H1 (cell line): ENCODE measurements around the gene DNAH1. TPM values are rescaled to one million over a fixed set of nuclear protein-coding genes. Genes with fewer than 3 reads are reported as not detected.

Experiments used
- CTCF ChIA-PET: fragments of 300-600 bp; sonication (Branson Sonifier 250); formaldehyde crosslinking; loops from one replicate; lab custom pipeline; 2021; ENCODE audit not compliant: partially characterized antibody; lab: Charles Lee
- POLR2A ChIA-PET: fragments of 300-600 bp; sonication (Branson Sonifier 250); formaldehyde crosslinking; loops from one replicate; lab custom pipeline; 2021; ENCODE audit warnings: inconsistent platforms; ENCODE audit not compliant: partially characterized antibody; lab: Charles Lee
- DNase-seq, 2 experiments: peaks; one replicate each; pipeline versions ENCODE4 v3.0.0 to v3.0.0-alpha.2; 2010 to 2022; ENCODE audit warnings: low spot score in 2 of 2, low read depth in 1 of 2, mixed read lengths in 1 of 2
- FAIRE-seq: peaks from 2 replicates; lab custom pipeline; 2011; peaks lifted over from hg19 to GRCh38; lab: Jason Lieb, UNC
- H2AFZ ChIP-seq: 2 replicates; pipeline ENCODE4 v1.8.1; 2012; ENCODE audit warnings: low read length, inconsistent platforms
- H2AK5ac ChIP-seq: 2 replicates; pipeline ENCODE4 v1.6.1; 2013; ENCODE audit warnings: low read depth, low read length
- H2BK120ac ChIP-seq: replicated peaks from 2 replicates; pipeline ENCODE3; 2013; ENCODE audit warnings: low read depth, low read length, inconsistent platforms
- H2BK12ac ChIP-seq: 2 replicates; pipeline ENCODE4 v1.6.1; 2013; ENCODE audit warnings: low read depth, low read length
- H2BK15ac ChIP-seq: 2 replicates; pipeline ENCODE4 v1.6.1; 2013; ENCODE audit warnings: low read length
- H2BK20ac ChIP-seq: 2 replicates; pipeline ENCODE4 v1.6.1; 2013; ENCODE audit warnings: low read length
- H2BK5ac ChIP-seq: 2 replicates; pipeline ENCODE4 v1.6.1; 2013; ENCODE audit warnings: low read depth, low read length
- H3K14ac ChIP-seq: 2 replicates; pipeline ENCODE4 v1.6.1; 2013; ENCODE audit warnings: inconsistent platforms; ENCODE audit not compliant: insufficient read length
- H3K18ac ChIP-seq: 2 replicates; pipeline ENCODE4 v1.6.1; 2013; ENCODE audit warnings: low read length; ENCODE audit errors: extremely low read depth
- H3K23ac ChIP-seq: 2 replicates; pipeline ENCODE4 v1.6.1; 2013; ENCODE audit warnings: inconsistent platforms; ENCODE audit not compliant: insufficient read length
- H3K23me2 ChIP-seq: 2 replicates; pipeline ENCODE4 v1.6.1; 2013; ENCODE audit warnings: low read depth, low read length
- H3K27ac ChIP-seq: 2 replicates; pipeline ENCODE4 v1.6.1; 2011; ENCODE audit warnings: low read depth, low read length, inconsistent platforms
- H3K27me3 ChIP-seq, 4 experiments: replicated peaks in 1 of 4; 1 replicate in 1 of 4; 2 replicates in 3 of 4; pipeline versions ENCODE4 v1.6.1 to v1.8.1; 2011 to 2013; ENCODE audit warnings: low read length in 3 of 4, mild to moderate bottlenecking in 3 of 4, inconsistent platforms in 2 of 4, mixed read lengths in 2 of 4, moderate library complexity in 1 of 4; ENCODE audit not compliant: control insufficient read depth in 3 of 4, insufficient read depth in 3 of 4; ENCODE audit errors: extremely low read depth in 1 of 4
- H3K36me3 ChIP-seq, 4 experiments: 2 replicates each; pipeline versions ENCODE4 v1.6.1 to v1.8.1; 2011 to 2013; ENCODE audit warnings: mild to moderate bottlenecking in 4 of 4, low read length in 3 of 4, moderate library complexity in 2 of 4, control low read depth in 1 of 4, inconsistent platforms in 1 of 4; ENCODE audit not compliant: insufficient read depth in 4 of 4, control insufficient read depth in 2 of 4
- H3K4ac ChIP-seq: replicated peaks from 2 replicates; pipeline ENCODE3; 2013; ENCODE audit warnings: low read length, low read depth, mixed read lengths, inconsistent platforms; ENCODE audit not compliant: insufficient read length
- H3K4me1 ChIP-seq, 4 experiments: replicated peaks in 1 of 4; 1 replicate in 1 of 4; 2 replicates in 3 of 4; pipeline versions ENCODE4 v1.6.1 to v1.8.1; 2011 to 2013; ENCODE audit warnings: low read length in 3 of 4, inconsistent platforms in 2 of 4, mixed read lengths in 1 of 4; ENCODE audit not compliant: insufficient read depth in 4 of 4, control insufficient read depth in 3 of 4
- H3K4me2 ChIP-seq, 2 experiments: 2 replicates each; pipeline versions ENCODE4 v1.6.1 to v1.8.1; 2011 to 2013; ENCODE audit warnings: low read depth in 2 of 2, low read length in 2 of 2, control low read depth in 1 of 2, inconsistent platforms in 1 of 2, mild to moderate bottlenecking in 1 of 2; ENCODE audit not compliant: insufficient read depth in 1 of 2
- H3K4me3 ChIP-seq, 4 experiments: fragments of 200-600, 300-600 bp in 1 of 4; sonication (generic), shearing (Covaris generic), sonication (Bioruptor Twin) in 1 of 4; 2 replicates each; pipeline versions ENCODE4 v1.5.1 to v1.8.1; 2011 to 2016; ENCODE audit warnings: low read length in 4 of 4, low read depth in 3 of 4, control low read depth in 2 of 4, inconsistent platforms in 2 of 4, mild to moderate bottlenecking in 2 of 4, mixed read lengths in 1 of 4, moderate library complexity in 1 of 4; ENCODE audit not compliant: insufficient read depth in 2 of 4; ENCODE audit errors: extremely low read depth in 1 of 4
- H3K56ac ChIP-seq: replicated peaks from 2 replicates; pipeline ENCODE3; 2013; ENCODE audit warnings: low read depth, mild to moderate bottlenecking, mixed read lengths, low read length, inconsistent platforms; ENCODE audit not compliant: insufficient read length
- H3K79me1 ChIP-seq: 2 replicates; pipeline ENCODE4 v1.6.1; 2013; ENCODE audit warnings: low read depth, low read length, control low read depth
- H3K79me2 ChIP-seq, 2 experiments: 2 replicates each; pipeline versions ENCODE4 v1.6.1 to v1.8.1; 2012 to 2013; ENCODE audit warnings: low read length in 2 of 2, mild to moderate bottlenecking in 2 of 2, inconsistent platforms in 1 of 2; ENCODE audit not compliant: insufficient read depth in 2 of 2, control insufficient read depth in 1 of 2
- H3K9ac ChIP-seq, 4 experiments: replicated peaks in 1 of 4; 1 replicate in 1 of 4; 2 replicates in 3 of 4; pipeline versions ENCODE4 v1.6.1 to v1.8.1; 2011 to 2013; ENCODE audit warnings: low read depth in 3 of 4, low read length in 3 of 4, control low read depth in 2 of 4, mild to moderate bottlenecking in 2 of 4, moderate library complexity in 2 of 4, inconsistent platforms in 1 of 4; ENCODE audit errors: extremely low read depth in 1 of 4
- H3K9me3 ChIP-seq, 2 experiments: 2 replicates each; pipeline versions ENCODE4 v1.6.1 to v1.8.1; 2012 to 2013; ENCODE audit warnings: mild to moderate bottlenecking in 2 of 2, moderate library complexity in 2 of 2, control low read depth in 1 of 2, inconsistent platforms in 1 of 2, low read depth in 1 of 2, low read length in 1 of 2, mixed read lengths in 1 of 2; ENCODE audit not compliant: insufficient read depth in 2 of 2
- H4K20me1 ChIP-seq, 2 experiments: replicated peaks in 1 of 2; 2 replicates each; pipeline versions ENCODE3 to v1.8.1; 2011 to 2013; ENCODE audit warnings: inconsistent platforms in 2 of 2, low read length in 2 of 2, mild to moderate bottlenecking in 1 of 2; ENCODE audit not compliant: insufficient read depth in 2 of 2, control insufficient read depth in 1 of 2
- H4K5ac ChIP-seq: 2 replicates; pipeline ENCODE4 v1.6.1; 2013; ENCODE audit warnings: low read length, low read depth, mixed read lengths, inconsistent platforms; ENCODE audit not compliant: insufficient read length
- H4K8ac ChIP-seq: 2 replicates; pipeline ENCODE4 v1.8.0; 2013; ENCODE audit warnings: mild to moderate bottlenecking, moderate library complexity, low read length, inconsistent platforms; ENCODE audit not compliant: insufficient read depth; ENCODE audit errors: extremely low read depth
- H4K91ac ChIP-seq: replicated peaks from 2 replicates; pipeline ENCODE3; 2013; ENCODE audit warnings: low read length, mixed read lengths, inconsistent platforms; ENCODE audit not compliant: insufficient read length
- ATF3 ChIP-seq: IDR thresholded peaks from 2 replicates; pipeline ENCODE4 v1.6.1; 2011; ENCODE audit warnings: low read depth, mild to moderate bottlenecking, low read length; ENCODE audit not compliant: insufficient read depth
- POU5F1 ChIP-seq: IDR thresholded peaks from 2 replicates; pipeline ENCODE4 v1.6.1; 2011; ENCODE audit warnings: low read depth, mild to moderate bottlenecking, low read length, moderate library complexity
- USF2 ChIP-seq: IDR thresholded peaks from 2 replicates; pipeline ENCODE4 v1.6.1; 2011; ENCODE audit warnings: low read length, improper control_type of control experiment
- WGBS, 2 experiments: shearing (Covaris generic) in 1 of 2; methylation state at CpG; one replicate each; pipeline versions ENCODE4 v1.1.6 to v1.1.7; 2013 to 2015; ENCODE audit warnings: low lambda C conversion rate in 2 of 2, mixed read lengths in 2 of 2, inconsistent platforms in 1 of 2, low coverage in 1 of 2, missing lambda C conversion rate in 1 of 2; ENCODE audit not compliant: insufficient replicate concordance in 2 of 2, insufficient coverage in 1 of 2, insufficient read length in 1 of 2; ENCODE audit errors: extremely low coverage in 1 of 2, missing lambda C conversion rate in 1 of 2; 5-methylcytosine and 5-hydroxymethylcytosine counted together
- polyA plus RNA-seq, 7 experiments: library from polyadenylated mRNA; depleted of rRNA in 3 of 7; stranded (reverse) in 5 of 7; unstranded in 2 of 7; fragments of >200 nt in 5 of 7; fragments of 200-250 nt in 2 of 7; gene quantifications; 1 replicate in 5 of 7; 2 replicates in 1 of 7; 4 replicates in 1 of 7; pipeline versions ENCODE4 v1.2.1 to v1.2.3, GENCODE V29; 2011 to 2013; ENCODE audit warnings: missing spikeins in 2 of 7, mixed read lengths in 2 of 7
- total RNA-seq: library from RNA; stranded (reverse); fragmentation: NEBNext Ultra II Directional; extraction: Animal tissue kit (Norgen Biotek cat#: 25700); gene quantifications from 2 replicates; pipeline ENCODE4 v1.2.1, GENCODE V29; 2021

The DNAH1 gene
- total and polyA plus RNA-seq, 2 of the 8 experiments (the other 6 are each of a cell fraction or from before 2014, with no cell fraction given), result 1.0 to 1.5 TPM

- Histone ChIP-seq H3K36me3 (no peaks in the 10 kb centered on the region), H4K20me1 (no peaks in the 10 kb centered on the region), H3K4me1 (peaks cover 0 to 2% (median 0%) of the 10 kb centered on the region in 4 experiments; a peak in 1 of 7 replicates), H3K4me3 (no peak overlapping the region), H2BK20ac (no peak overlapping the region), H3K9me3 (no peaks in the 10 kb centered on the region), H3K4me2 (no peak overlapping the region), H2BK5ac (peak overlapping the region; percentile 1; the same call in 1 of the 2 replicates), H4K8ac (peak overlapping the region; percentile 31; the same call in 1 of the 2 replicates), H3K18ac (no peak overlapping the region), H3K4ac (no peak overlapping the region), H3K23me2 (no peaks in the 10 kb centered on the region; the same call in 1 of the 2 replicates), H4K5ac (no peak overlapping the region), H3K27me3 (peaks cover 0 to under 1% (median under 1%) of the 10 kb centered on the region in 4 experiments; a peak in 2 of 7 replicates), H3K79me2 (no peaks in the 10 kb centered on the region), H2AFZ (no peak overlapping the region), H3K23ac (no peak overlapping the region), H3K56ac (no peak overlapping the region), H3K27ac (no peak overlapping the region), H4K91ac (no peak overlapping the region), H2BK15ac (no peak overlapping the region), H3K9ac (no peak overlapping the region), H3K79me1 (no peaks in the 10 kb centered on the region; the same call in 1 of the 2 replicates), H2BK12ac (no peak overlapping the region), H2AK5ac (no peak overlapping the region), H3K14ac (no peak overlapping the region), H2BK120ac (no peak overlapping the region)
- ChIA-PET POLR2A (interaction anchor here (0.9 to 6.5 kb wide), 4 partner anchors 8 to 280 kb away, joined by 3 to 76 read pairs (median 4); partner anchors contain the start of gene WDR82), CTCF (interaction anchor here (0.6 to 15.3 kb wide), 25 partner anchors 7 to 216 kb away, joined by 3 to 198 read pairs (median 5); partner anchors contain the start of gene TWF2)
- WGBS, 2 experiments, result 94% methylated on average over 20 of the region's 20 CpGs; no CpG with 5 or more reads in 1 of the 2 experiments
- no peak for DNase-seq
- no peak for FAIRE-seq
- no peak for TF ChIP-seq ATF3
- no peak for TF ChIP-seq POU5F1
- no peak for TF ChIP-seq USF2
These were observed 23.7 kb upstream of the DNAH1 start for GRCh38 chr3:52292247-52293065.
